Mesenchymal stem cell (in vitro differentiated cells and primary cell): ENCODE measurements around the gene KCTD5.

ENCODE experiments used
- DNase-seq: peaks from one replicate; pipeline ENCODE4 v3.0.0-alpha.2; 2013
- H2AFZ ChIP-seq: one replicate; pipeline ENCODE4 v1.6.1; 2013; ENCODE audit warnings: low read depth, mild to moderate bottlenecking, control low read depth, inconsistent platforms, low read length, moderate library complexity
- H2AK5ac ChIP-seq: 2 replicates; pipeline ENCODE4 v1.6.1; 2013; ENCODE audit warnings: low read length, moderate library complexity, mild to moderate bottlenecking, inconsistent platforms; ENCODE audit not compliant: severe bottlenecking
- H2BK120ac ChIP-seq: one replicate; pipeline ENCODE4 v1.6.1; 2013; ENCODE audit warnings: low read depth, mild to moderate bottlenecking, inconsistent platforms, low read length, moderate library complexity
- H2BK12ac ChIP-seq, 2 experiments: one replicate each; pipeline ENCODE4 v1.6.1; 2013; ENCODE audit warnings: inconsistent platforms in 2 of 2, low read length in 2 of 2, mild to moderate bottlenecking in 2 of 2, moderate library complexity in 2 of 2, control low read depth in 1 of 2
- H2BK15ac ChIP-seq: one replicate; pipeline ENCODE4 v1.6.1; 2013; ENCODE audit warnings: mild to moderate bottlenecking, low read depth, inconsistent platforms; ENCODE audit not compliant: poor library complexity, severe bottlenecking
- H2BK5ac ChIP-seq: 2 replicates; pipeline ENCODE4 v1.6.1; 2013; ENCODE audit warnings: low read depth, mild to moderate bottlenecking, low read length, control low read depth, inconsistent platforms; ENCODE audit not compliant: poor library complexity, severe bottlenecking
- H3K14ac ChIP-seq, 2 experiments: one replicate each; pipeline ENCODE4 v1.6.1; 2013; ENCODE audit warnings: inconsistent platforms in 2 of 2, low read length in 2 of 2, control low read depth in 1 of 2, mild to moderate bottlenecking in 1 of 2, moderate library complexity in 1 of 2
- H3K18ac ChIP-seq, 2 experiments: one replicate each; pipeline ENCODE4 v1.6.1; 2013; ENCODE audit warnings: inconsistent platforms in 2 of 2, low read length in 2 of 2, control low read depth in 1 of 2, low read depth in 1 of 2, mild to moderate bottlenecking in 1 of 2
- H3K23ac ChIP-seq, 2 experiments: one replicate each; pipeline ENCODE4 v1.6.1; 2013; ENCODE audit warnings: inconsistent platforms in 2 of 2, low read length in 2 of 2, mild to moderate bottlenecking in 2 of 2, moderate library complexity in 2 of 2, control low read depth in 1 of 2
- H3K27ac ChIP-seq: 2 replicates; pipeline ENCODE4 v1.5.1; 2013; ENCODE audit warnings: mild to moderate bottlenecking, moderate library complexity, low read length, control low read depth, inconsistent platforms; ENCODE audit not compliant: poor library complexity, severe bottlenecking
- H3K27me3 ChIP-seq, 2 experiments: 2 replicates each; pipeline versions ENCODE4 v1.6.1 to v1.7.0; 2013; ENCODE audit warnings: low read length in 2 of 2, mild to moderate bottlenecking in 2 of 2, moderate library complexity in 2 of 2, control low read depth in 1 of 2, inconsistent platforms in 1 of 2; ENCODE audit not compliant: control insufficient read depth in 1 of 2, insufficient read depth in 1 of 2
- H3K36me3 ChIP-seq, 2 experiments: 2 replicates each; pipeline versions ENCODE4 v1.6.1 to v1.7.0; 2013; ENCODE audit warnings: low read length in 2 of 2, control low read depth in 1 of 2, inconsistent platforms in 1 of 2, low read depth in 1 of 2, mild to moderate bottlenecking in 1 of 2; ENCODE audit not compliant: insufficient read depth in 2 of 2, control insufficient read depth in 1 of 2
- H3K4ac ChIP-seq, 2 experiments: one replicate each; pipeline ENCODE4 v1.6.1; 2013; ENCODE audit warnings: inconsistent platforms in 2 of 2, low read length in 2 of 2, mild to moderate bottlenecking in 2 of 2, moderate library complexity in 2 of 2, control low read depth in 1 of 2, low read depth in 1 of 2
- H3K4me1 ChIP-seq: 2 replicates; pipeline ENCODE4 v1.6.1; 2013; ENCODE audit warnings: low read depth, low read length, control low read depth; ENCODE audit not compliant: control insufficient read depth, insufficient read depth
- H3K4me2 ChIP-seq: 2 replicates; pipeline ENCODE4 v1.6.1; 2013; ENCODE audit warnings: low read length, mild to moderate bottlenecking, inconsistent platforms; ENCODE audit not compliant: poor library complexity, severe bottlenecking
- H3K4me3 ChIP-seq, 2 experiments: 2 replicates each; pipeline versions ENCODE4 v1.5.1 to v1.7.0; 2013; ENCODE audit warnings: low read length in 2 of 2, mild to moderate bottlenecking in 2 of 2, control low read depth in 1 of 2, low read depth in 1 of 2; ENCODE audit not compliant: insufficient read depth in 1 of 2
- H3K79me1 ChIP-seq: replicated peaks from 2 replicates; pipeline ENCODE4 v1.6.1; 2013; ENCODE audit warnings: mild to moderate bottlenecking, control low read depth, low read length, inconsistent platforms; ENCODE audit not compliant: poor library complexity, severe bottlenecking
- H3K9ac ChIP-seq: 2 replicates; pipeline ENCODE4 v1.7.0; 2013; ENCODE audit warnings: mild to moderate bottlenecking, low read length, moderate library complexity
- H3K9me3 ChIP-seq: 2 replicates; pipeline ENCODE4 v1.7.0; 2013; ENCODE audit warnings: mild to moderate bottlenecking, low read length; ENCODE audit not compliant: control insufficient read depth
- H4K8ac ChIP-seq: one replicate; pipeline ENCODE4 v1.6.1; 2013; ENCODE audit warnings: inconsistent platforms, mild to moderate bottlenecking, low read length, moderate library complexity
- H4K91ac ChIP-seq: one replicate; pipeline ENCODE4 v1.6.1; 2013; ENCODE audit warnings: mild to moderate bottlenecking, low read length, inconsistent platforms
- WGBS: methylation state at CpG from one replicate; pipeline ENCODE4 v1.1.7; 2013; ENCODE audit warnings: mixed read lengths; 5-methylcytosine and 5-hydroxymethylcytosine counted together

Gene KCTD5

GRCh38 chr16:2704166-2704982 is 22.1 kb downstream of the KCTD5 start:
- Histone ChIP-seq H3K23ac (no peak overlapping the region), H3K4me2 (no peak overlapping the region), H2BK15ac (no peak overlapping the region), H2BK5ac (no peak overlapping the region), H3K18ac (no peak overlapping the region), H2BK12ac (no peak overlapping the region), H2BK120ac (no peak overlapping the region), H4K8ac (no peak overlapping the region), H3K14ac (no peak overlapping the region), H3K9ac (no peak overlapping the region), H3K27me3 (no peaks in the 10 kb centered on the region), H3K4me3 (no peak overlapping the region), H3K4me1 (no peaks in the 10 kb centered on the region), H3K36me3 (peaks cover 81 to 97% of the 10 kb centered on the region in 2 experiments), H3K9me3 (no peaks in the 10 kb centered on the region), H2AFZ (no peak overlapping the region), H3K27ac (no peak overlapping the region), H4K91ac (no peak overlapping the region), H3K79me1 (peaks cover 55% of the 10 kb centered on the region), H2AK5ac (no peak overlapping the region), H3K4ac (no peak overlapping the region)
- 97% methylated on average over 33 of the region's 33 CpGs for WGBS
- DNase-seq: no peak

DNA sequence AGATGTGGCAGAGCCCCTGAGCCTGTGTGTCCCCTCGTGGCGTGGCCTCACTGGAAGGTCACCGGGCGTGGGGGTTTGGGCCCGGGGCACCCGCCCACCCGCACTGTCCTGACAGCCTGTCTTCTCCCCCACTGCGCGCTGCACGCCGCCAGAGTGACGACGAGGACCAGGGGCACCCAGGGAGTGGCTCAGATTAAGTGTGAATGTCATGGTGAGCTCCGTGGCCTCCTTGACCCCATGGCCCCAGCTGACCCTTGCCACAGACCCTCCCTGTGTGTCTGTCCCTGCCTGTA is 22.6 kb downstream of the KCTD5 start:
- Histone ChIP-seq H3K4me1 (no peaks in the 10 kb centered on the region), H2AK5ac (no peak overlapping the region), H2BK120ac (no peak overlapping the region), H2BK5ac (no peak overlapping the region), H3K4me3 (no peak overlapping the region), H3K4ac (no peak overlapping the region), H3K79me1 (peaks cover 56% of the 10 kb centered on the region), H2BK12ac (no peak overlapping the region), H3K9ac (no peak overlapping the region), H3K14ac (no peak overlapping the region), H2AFZ (no peak overlapping the region), H3K9me3 (no peaks in the 10 kb centered on the region), H3K27me3 (no peaks in the 10 kb centered on the region), H3K18ac (no peak overlapping the region), H4K8ac (no peak overlapping the region), H4K91ac (no peak overlapping the region), H3K27ac (no peak overlapping the region), H3K23ac (no peak overlapping the region), H3K36me3 (peaks cover 75 to 97% of the 10 kb centered on the region in 2 experiments), H3K4me2 (no peak overlapping the region), H2BK15ac (no peak overlapping the region)
- no peak for DNase-seq
- 99% methylated on average over 14 of the region's 14 CpGs for WGBS

- no peaks in the 10 kb centered on the region for H3K27me3 ChIP-seq
- no peak overlapping the region for H3K4me2 ChIP-seq
- no peak overlapping the region for H3K14ac ChIP-seq
- no peak overlapping the region for H4K8ac ChIP-seq
- no peak overlapping the region for H3K23ac ChIP-seq
- H3K36me3 ChIP-seq: peaks cover 71 to 97% of the 10 kb centered on the region in 2 experiments
- H3K27ac ChIP-seq: no peak overlapping the region
- H3K4ac ChIP-seq: no peak overlapping the region
- no peak overlapping the region for H2BK120ac ChIP-seq
- no peak overlapping the region for H3K9ac ChIP-seq
- H4K91ac ChIP-seq: no peak overlapping the region
- H2AFZ ChIP-seq: no peak overlapping the region
- 95% methylated on average over 10 of the region's 10 CpGs for WGBS
- DNase-seq: no peak
- no peak overlapping the region for H2BK12ac ChIP-seq
- H3K4me3 ChIP-seq: no peak overlapping the region
- H2BK5ac ChIP-seq: no peak overlapping the region
- no peaks in the 10 kb centered on the region for H3K9me3 ChIP-seq
- H3K18ac ChIP-seq: no peak overlapping the region
- H2BK15ac ChIP-seq: no peak overlapping the region
- H2AK5ac ChIP-seq: no peak overlapping the region
- H3K4me1 ChIP-seq: no peaks in the 10 kb centered on the region
- H3K79me1 ChIP-seq: peaks cover 55% of the 10 kb centered on the region
Observed at GRCh38 chr16:2705351-2705750, 23.0 kb downstream of the KCTD5 start.

- Histone ChIP-seq H3K27ac (no peak overlapping the region), H2BK120ac (no peak overlapping the region), H2AK5ac (no peak overlapping the region), H3K14ac (no peak overlapping the region), H2BK15ac (no peak overlapping the region), H3K36me3 (peaks cover 64 to 96% of the 10 kb centered on the region in 2 experiments), H3K4ac (no peak overlapping the region), H3K9me3 (no peaks in the 10 kb centered on the region), H3K23ac (no peak overlapping the region), H2BK12ac (no peak overlapping the region), H3K9ac (no peak overlapping the region), H3K79me1 (peaks cover 51% of the 10 kb centered on the region), H4K8ac (no peak overlapping the region), H2AFZ (no peak overlapping the region), H3K4me1 (no peaks in the 10 kb centered on the region), H3K4me3 (no peak overlapping the region), H4K91ac (no peak overlapping the region), H3K4me2 (no peak overlapping the region), H3K27me3 (no peaks in the 10 kb centered on the region), H3K18ac (no peak overlapping the region), H2BK5ac (no peak overlapping the region)
- DNase-seq: no peak
- WGBS: 97% methylated on average over 17 of the region's 17 CpGs
Observed at GRCh38 chr16:2706085-2706484, 23.8 kb downstream of the KCTD5 start.
